ENCODE results near the gene SPPL2A. TPM values are rescaled to one million over a fixed set of nuclear protein-coding genes. Genes with fewer than 3 reads are reported as not detected.

The SPPL2A gene
- polyA plus RNA-seq, 1 of the 3 experiments (the other 2 are of a cell fraction) = 21.6 TPM

GRCh38 chr15:50777042-50777441 lies 11.5 kb upstream of the SPPL2A start:
- H3K79me2 ChIP-seq (ENCODE audit: insufficient read depth) = no peaks in the 10 kb centered on the region
- ChIA-PET CTCF (no interaction called here), POLR2A (no interaction called here)
- TF ChIP-seq FOXM1 (IDR thresholded peaks at IDR 0.05; ENCODE audit: low read depth) (no peak), CTCF (IDR thresholded peaks at IDR 0.05) (peak; percentile 24; the same call in 1 of the 2 replicates)
- no peak for DNase-seq
- no peak overlapping the region for H3K4me2 ChIP-seq
- no peaks in the 10 kb centered on the region for H3K4me1 ChIP-seq (ENCODE audit: control insufficient read depth in 1 of 2, insufficient read depth in 2 of 2, low read depth in 1 of 2, low read length in 1 of 2)
- 94% methylated on average over 3 of the region's 3 CpGs for WGBS (ENCODE audit: low lambda C conversion rate)
- no peak overlapping the region for H3K4me3 ChIP-seq (ENCODE audit: low read depth in 2 of 2, low read length in 1 of 2)
- no peaks in the 10 kb centered on the region for H4K20me1 ChIP-seq (ENCODE audit: insufficient read depth)
- no peak overlapping the region for H3K9ac ChIP-seq
- no peaks in the 10 kb centered on the region for H3F3A ChIP-seq (replicated peaks; ENCODE audit: insufficient read depth)
- H2AFZ ChIP-seq (ENCODE audit: low read depth) = no peak overlapping the region
- H3K27ac ChIP-seq (ENCODE audit: low read depth in 2 of 2, low read length in 1 of 2) = no peak overlapping the region
- no peaks in the 10 kb centered on the region for H3K9me2 ChIP-seq
- no peaks in the 10 kb centered on the region for H3K27me3 ChIP-seq (ENCODE audit: insufficient read depth)
- no peaks in the 10 kb centered on the region for H3K9me3 ChIP-seq
- H3K36me3 ChIP-seq (replicated peaks in 1 of 2; ENCODE audit: control insufficient read depth in 1 of 2, insufficient read depth in 2 of 2, low read length in 1 of 2) = no peaks in the 10 kb centered on the region

GRCh38 chr15:50774450-50774849 lies 8.9 kb upstream of the SPPL2A start:
- H3K4me1 ChIP-seq (ENCODE audit: control insufficient read depth in 1 of 2, insufficient read depth in 2 of 2, low read depth in 1 of 2, low read length in 1 of 2) = no peaks in the 10 kb centered on the region
- H3K9ac ChIP-seq = no peak overlapping the region
- WGBS (ENCODE audit: low lambda C conversion rate) = 81% methylated on average over 2 of the region's 2 CpGs
- no peaks in the 10 kb centered on the region for H4K20me1 ChIP-seq (ENCODE audit: insufficient read depth)
- H3K9me2 ChIP-seq = no peaks in the 10 kb centered on the region
- no peaks in the 10 kb centered on the region for H3K79me2 ChIP-seq (ENCODE audit: insufficient read depth)
- ChIA-PET CTCF (interaction anchor here (0.6 to 1.2 kb wide), 4 partner anchors 9 to 102 kb away, joined by 3 to 4 read pairs (median 4); no protein-coding TSS in a partner anchor), POLR2A (interaction anchor here (0.8 kb wide), 1 partner anchor 9 kb away, joined by 5 read pairs; the partner anchor contains the start of gene SPPL2A)
- no peak overlapping the region for H3K27ac ChIP-seq (ENCODE audit: low read depth in 2 of 2, low read length in 1 of 2)
- H3K27me3 ChIP-seq (ENCODE audit: insufficient read depth) = no peaks in the 10 kb centered on the region
- H3K4me2 ChIP-seq = no peak overlapping the region
- no peaks in the 10 kb centered on the region for H3K9me3 ChIP-seq
- no peak overlapping the region for H2AFZ ChIP-seq (ENCODE audit: low read depth)
- no peak overlapping the region for H3K4me3 ChIP-seq (ENCODE audit: low read depth in 2 of 2, low read length in 1 of 2)
- H3K36me3 ChIP-seq (replicated peaks in 1 of 2; ENCODE audit: control insufficient read depth in 1 of 2, insufficient read depth in 2 of 2, low read length in 1 of 2) = no peaks in the 10 kb centered on the region
- H3F3A ChIP-seq (replicated peaks; ENCODE audit: insufficient read depth) = no peaks in the 10 kb centered on the region
- DNase-seq = no peak
- no peak for TF ChIP-seq EP300 (IDR thresholded peaks at IDR 0.05; ENCODE audit: borderline replicate concordance in 1 of 2, low read depth in 1 of 2, low read length in 1 of 2)
- TF ChIP-seq NRF1 (IDR thresholded peaks at IDR 0.05; ENCODE audit: low read depth, low read length) = no peak
- TF ChIP-seq ZBTB33 (IDR thresholded peaks at IDR 0.05; ENCODE audit: borderline replicate concordance, low read depth) = no peak
- TF ChIP-seq FOXJ3 (CRISPR knock-in tag; IDR thresholded peaks at IDR 0.05) = no peak
- no peak for TF ChIP-seq GATA2 (CRISPR knock-in tag; IDR thresholded peaks at IDR 0.05)
- TF ChIP-seq YY1 (IDR thresholded peaks at IDR 0.05; ENCODE audit: low read depth) = no peak
- TF ChIP-seq SMC3 (IDR thresholded peaks at IDR 0.05; ENCODE audit: low read depth, low read length) = no peak
- no peak for TF ChIP-seq PBX3 (IDR thresholded peaks at IDR 0.05)
- no peak for TF ChIP-seq MAX (IDR thresholded peaks at IDR 0.05; ENCODE audit: low read depth)
- no peak for TF ChIP-seq MEF2A (IDR thresholded peaks at IDR 0.05; ENCODE audit: borderline replicate concordance, low read depth)
- TF ChIP-seq TCF12 (IDR thresholded peaks at IDR 0.05) = no peak
- TF ChIP-seq RAD21 (IDR thresholded peaks at IDR 0.05; ENCODE audit: low read length) = no peak
- TF ChIP-seq REST (IDR thresholded peaks at IDR 0.05; ENCODE audit: low read depth, low read length) = no peak
- no peak for TF ChIP-seq USF2 (IDR thresholded peaks at IDR 0.05; ENCODE audit: borderline replicate concordance, low read depth, low read length)
- TF ChIP-seq GABPA (IDR thresholded peaks at IDR 0.05; ENCODE audit: low read depth) = no peak
- TF ChIP-seq RFX5 (IDR thresholded peaks at IDR 0.05; ENCODE audit: low read length) = no peak
- TF ChIP-seq TAF1 (IDR thresholded peaks at IDR 0.05; ENCODE audit: borderline replicate concordance, low read depth, low read length) = no peak

Data from SK-N-SH (cell line).